Camera-type eye (tissue), 1 donor: ENCODE measurements around the gene NYNRIN. TPM values are rescaled to one million over a fixed set of nuclear protein-coding genes. Genes with fewer than 3 reads are reported as not detected.

Experiments used
- total RNA-seq: library from RNA; depleted of rRNA; stranded (reverse); fragments of >200 nt; gene quantifications from one replicate; pipeline ENCODE4 v1.2.3, GENCODE V29; 2014

The NYNRIN gene
- total RNA-seq: 47.5 TPM

GRCh38 chr14:24398653-24399446, at the start of gene NYNRIN:
TSS of gene NYNRIN (plus strand) at chr14:24399003. CDS start at chr14:24399247, 244 bp downstream.

GRCh38 chr14:24367514-24368211, 31.1 kb upstream of the NYNRIN start, which contains the start of gene NFATC4:
TSS of gene NFATC4 (plus strand) at chr14:24368184. CDS start at chr14:24368341, 157 bp downstream.

GRCh38 chr14:24429395-24430142, 30.8 kb downstream of the NYNRIN start, which contains the start of the genes CBLN3 and KHNYN:
TSS of gene CBLN3 (minus strand) at chr14:24429668. CDS start at chr14:24429054, 614 bp downstream.
TSS of gene KHNYN (plus strand) at chr14:24429954. CDS start at chr14:24430731, 777 bp downstream.

GRCh38 chr14:24442240-24443052, 43.6 kb downstream of the NYNRIN start, which contains the start of gene SDR39U1:
TSS of gene SDR39U1 (minus strand) at chr14:24442776. CDS start at chr14:24442769, 7 bp downstream.

Other genes with a start within 250 kb of the NYNRIN start
- gene IRF9, start 237.7 kb upstream of the NYNRIN start, total RNA-seq: 35.1 TPM
- 22.4 TPM for gene REC8, start 226.9 kb upstream of the NYNRIN start, total RNA-seq
- 19.1 TPM for gene IPO4, start 210.2 kb upstream of the NYNRIN start, total RNA-seq
- 58.9 TPM for gene TM9SF1, start 203.6 kb upstream of the NYNRIN start, total RNA-seq
- not detected for gene TSSK4, start 193.3 kb upstream of the NYNRIN start, total RNA-seq
- gene CHMP4A, start 185.5 kb upstream of the NYNRIN start, total RNA-seq: 53.5 TPM
- 20.5 TPM for gene MDP1, start 182.9 kb upstream of the NYNRIN start, total RNA-seq
- gene NEDD8, start 166.6 kb upstream of the NYNRIN start, total RNA-seq: 61.8 TPM
- gene GMPR2, start 166.1 kb upstream of the NYNRIN start, total RNA-seq: 62.6 TPM
- 44.8 TPM for gene TINF2, start 156.4 kb upstream of the NYNRIN start, total RNA-seq
- 6.2 TPM for gene TGM1, start 135.8 kb upstream of the NYNRIN start, total RNA-seq
- 26.6 TPM for gene RABGGTA, start 127.4 kb upstream of the NYNRIN start, total RNA-seq
- gene DHRS1, start 99.2 kb upstream of the NYNRIN start, total RNA-seq: 19.4 TPM
- gene NOP9, start 99.2 kb upstream of the NYNRIN start, total RNA-seq: 21.8 TPM
- gene CIDEB, start 91.0 kb upstream of the NYNRIN start, total RNA-seq: 17.5 TPM
- 6.9 TPM for gene LTB4R2, start 88.9 kb upstream of the NYNRIN start, total RNA-seq
- gene LTB4R, start 87.5 kb upstream of the NYNRIN start, total RNA-seq: 2.7 TPM
- gene ADCY4, start 63.9 kb upstream of the NYNRIN start, total RNA-seq: 13.0 TPM
- 4.4 TPM for gene RIPK3, start 59.0 kb upstream of the NYNRIN start, total RNA-seq
- 67.8 TPM for gene NFATC4, start 30.8 kb upstream of the NYNRIN start, total RNA-seq
- gene CBLN3, start 30.7 kb downstream of the NYNRIN start, total RNA-seq: 2.0 TPM
- 58.6 TPM for gene KHNYN, start 31.0 kb downstream of the NYNRIN start, total RNA-seq
- 32.4 TPM for gene SDR39U1, start 43.8 kb downstream of the NYNRIN start, total RNA-seq
- gene CMA1, start 109.3 kb downstream of the NYNRIN start, total RNA-seq: not detected
- gene CTSG, start 177.2 kb downstream of the NYNRIN start, total RNA-seq: 3.1 TPM
- not detected for gene GZMH, start 210.7 kb downstream of the NYNRIN start, total RNA-seq
- gene GZMB, start 235.2 kb downstream of the NYNRIN start, total RNA-seq: not detected